COLO668 (cell line): Measurements from ENCODE around the gene SHANK3.
"Not testable (repeated sequence)": the region's sequence is repeated elsewhere in the genome, so short reads cannot be mapped to it uniquely, and the experiment has no call there.

Experiments used
- DNase-seq: peaks from one replicate; lab custom pipeline; 2025; ENCODE audit not compliant: unreplicated experiment; lab: John Stamatoyannopoulos, UW

SHANK3 gene

GRCh38 chr22:50672471-50673230, at the start of gene SHANK3:
TSS of gene SHANK3 (plus strand) at chr22:50672823.
- no peak for DNase-seq

- DNase-seq = no peak
Observed at GRCh38 chr22:50624347-50625130, 48.1 kb upstream of the SHANK3 start.

- no peak for DNase-seq
Observed at GRCh38 chr22:50625131-50625567, 47.5 kb upstream of the SHANK3 start.

- DNase-seq = no peak
Observed at GRCh38 chr22:50625568-50626313, 46.9 kb upstream of the SHANK3 start.

GRCh38 chr22:50626314-50626849, 46.2 kb upstream of the SHANK3 start:
- DNase-seq = no peak

- no peak for DNase-seq
Observed at GRCh38 chr22:50626850-50627641, 45.6 kb upstream of the SHANK3 start.

GRCh38 chr22:50627642-50628542, 44.7 kb upstream of the SHANK3 start, which contains the start of gene ARSA:
TSS of gene ARSA (minus strand) at chr22:50628152. CDS start at chr22:50627779, 373 bp downstream.
- DNase-seq = peak; percentile 86

- no peak for DNase-seq
Observed at GRCh38 chr22:50628543-50629134, 44.0 kb upstream of the SHANK3 start.

GRCh38 chr22:50630376-50630775, 42.2 kb upstream of the SHANK3 start:
- no peak for DNase-seq

- no peak for DNase-seq
Observed at GRCh38 chr22:50633086-50633485, 39.5 kb upstream of the SHANK3 start.

- DNase-seq = no peak
Observed at GRCh38 chr22:50633771-50634170, 38.9 kb upstream of the SHANK3 start.

- DNase-seq = no peak
Observed at GRCh38 chr22:50635591-50635990, 37.0 kb upstream of the SHANK3 start.

- not testable (repeated sequence) for DNase-seq
Observed at GRCh38 chr22:50640296-50640695, 32.3 kb upstream of the SHANK3 start.

GRCh38 chr22:50640857-50641647, 31.6 kb upstream of the SHANK3 start:
- DNase-seq = no peak

- DNase-seq = no peak
Observed at GRCh38 chr22:50641696-50642607, 30.7 kb upstream of the SHANK3 start.

GRCh38 chr22:50643021-50643820, 29.4 kb upstream of the SHANK3 start:
- DNase-seq = not testable (repeated sequence)
